ENCODE data around the gene TULP3.
A peak's percentile ranks its signal among the peaks of the same experiment; 100 is the strongest.

The TULP3 gene

GRCh38 chr12:2922329-2922728 lies 31.6 kb downstream of the TULP3 start:
- no peak for DNase-seq
- intact Hi-C loops (cut with DNase I): no loop called here

- intact Hi-C loops (cut with DNase I): no loop called here
- no peak for DNase-seq
Observed at GRCh38 chr12:2923057-2923456, 32.4 kb downstream of the TULP3 start.

GRCh38 chr12:2924019-2924418 lies 33.3 kb downstream of the TULP3 start:
- peak in 1 of 10 donors; percentile 43 for DNase-seq
- intact Hi-C loops (cut with DNase I): no loop called here

GRCh38 chr12:2925322-2925995 lies 34.8 kb downstream of the TULP3 start:
- intact Hi-C loops (cut with DNase I): no loop called here
- no peak for DNase-seq

GRCh38 chr12:2930865-2931264 lies 40.2 kb downstream of the TULP3 start:
- DNase-seq: no peak
- intact Hi-C loops (cut with DNase I): no loop called here

GRCh38 chr12:2933586-2933985 lies 42.9 kb downstream of the TULP3 start:
- DNase-seq: no peak

GRCh38 chr12:2934371-2934770 lies 43.7 kb downstream of the TULP3 start:
- intact Hi-C loops (cut with DNase I): no loop called here
- DNase-seq: no peak

More at GRCh38 chr12:2933586-2933985, 42.9 kb downstream of the TULP3 start:
- intact Hi-C loops (cut with DNase I): no loop called here

- intact Hi-C loops (cut with DNase I): no loop called here
- DNase-seq: peak in 1 of 10 donors; percentile 41
Observed at GRCh38 chr12:2936301-2936700, 45.6 kb downstream of the TULP3 start.

- intact Hi-C loops (cut with DNase I): no loop called here
- no peak for DNase-seq
Observed at GRCh38 chr12:2937500-2937899, 46.8 kb downstream of the TULP3 start.

- intact Hi-C loops (cut with DNase I): no loop called here
- peak in 2 of 10 donors; percentile 8 to 35 for DNase-seq
Observed at GRCh38 chr12:2939191-2939590, 48.5 kb downstream of the TULP3 start.

- peak in 1 of 10 donors; percentile 49 for DNase-seq
- intact Hi-C loops (cut with DNase I): no loop called here
Observed at GRCh38 chr12:2940564-2940963, 49.9 kb downstream of the TULP3 start.

- intact Hi-C loops (cut with DNase I): no loop called here
- peak in 2 of 10 donors; percentile 5 to 59 for DNase-seq
Observed at GRCh38 chr12:2941524-2941923, 50.8 kb downstream of the TULP3 start.

- intact Hi-C loops (cut with DNase I): loop anchor here (1.0 kb wide), 2 partner anchors 59 to 91 kb away; no protein-coding TSS in a partner anchor
- peak in 9 of 10 donors; percentile 19 to 93 (median 71) for DNase-seq
Observed at GRCh38 chr12:2944401-2945047, 53.8 kb downstream of the TULP3 start.

- peak in 3 of 10 donors; percentile 5 to 18 (median 15) for DNase-seq
- intact Hi-C loops (cut with DNase I): no loop called here
Observed at GRCh38 chr12:2949411-2949810, 58.7 kb downstream of the TULP3 start.

- DNase-seq: peak in 2 of 10 donors; percentile 2 to 9
- intact Hi-C loops (cut with DNase I): no loop called here
Observed at GRCh38 chr12:2955888-2956287, 65.2 kb downstream of the TULP3 start.

- intact Hi-C loops (cut with DNase I): no loop called here
- no peak for DNase-seq
Observed at GRCh38 chr12:2957816-2958431, 67.2 kb downstream of the TULP3 start.

- intact Hi-C loops (cut with DNase I): no loop called here
- DNase-seq: peak in 1 of 10 donors; percentile 72
Observed at GRCh38 chr12:2958432-2959191, 67.9 kb downstream of the TULP3 start.

GRCh38 chr12:2959192-2959504 lies 68.5 kb downstream of the TULP3 start, which contains the start of gene TEAD4:
TSS of gene TEAD4 (plus strand) at chr12:2959397.
- DNase-seq: peak in 4 of 10 donors; percentile 12 to 80 (median 52)
- intact Hi-C loops (cut with DNase I): no loop called here

GRCh38 chr12:2959505-2960389 lies 69.1 kb downstream of the TULP3 start:
- intact Hi-C loops (cut with DNase I): no loop called here
- DNase-seq: peak in 5 of 10 donors; percentile 12 to 90 (median 81)

Measured in posterior cingulate gyrus (tissue), 11 donors.